K562 (cell line): ENCODE data around the gene MEFV. TPM values are rescaled to one million over a fixed set of nuclear protein-coding genes. Genes with fewer than 3 reads are reported as not detected.

Experiments used
- ATF1 ChIP-seq, 2 experiments: fragments of 450-650 bp in 1 of 2; IDR thresholded peaks; 2 replicates each; pipeline ENCODE4 v1.6.1; 2016; ENCODE audit warnings: missing compliant biosample characterization in 1 of 2, missing genetic modification characterization in 1 of 2
- ATF7 ChIP-seq: fragments of 450-650 bp; IDR thresholded peaks from 2 replicates; pipeline ENCODE4 v1.7.1; 2014; ENCODE audit warnings: mild to moderate bottlenecking, moderate library complexity
- GTF2A2 ChIP-seq: IDR thresholded peaks from 2 replicates; pipeline ENCODE4 v1.6.1; 2016; ENCODE audit warnings: mild to moderate bottlenecking, missing genetic modification characterization, missing compliant biosample characterization
- KLF13 ChIP-seq: fragments of 450-650 bp; IDR thresholded peaks from 2 replicates; pipeline ENCODE4 v1.6.1; 2016; ENCODE audit warnings: missing genetic modification characterization, low read depth, mild to moderate bottlenecking, missing compliant biosample characterization, moderate library complexity, borderline replicate concordance
- MCM7 ChIP-seq, 2 experiments: fragments of 450-650 bp; IDR thresholded peaks; 2 replicates each; pipeline ENCODE4 v1.6.1; 2016 to 2018
- MYNN ChIP-seq, 2 experiments: sonication (generic); formaldehyde crosslinking in 1 of 2; IDR thresholded peaks; 2 replicates each; pipeline versions ENCODE4 v1.5.0 to v1.6.1; 2016 to 2020; ENCODE audit warnings: antibody characterized with exemption in 1 of 2, missing genetic modification reagents in 1 of 2
- NCOR1 ChIP-seq: fragments of 450-650 bp; IDR thresholded peaks from 2 replicates; pipeline ENCODE4 v1.6.1; 2016; ENCODE audit warnings: mild to moderate bottlenecking, moderate library complexity
- NELFE ChIP-seq: IDR thresholded peaks from 2 replicates; pipeline ENCODE4 v1.6.1; 2011; ENCODE audit warnings: mild to moderate bottlenecking; ENCODE audit not compliant: insufficient read depth, insufficient read length
- NFYB ChIP-seq: IDR thresholded peaks from 2 replicates; pipeline ENCODE4 v1.6.1; 2011; ENCODE audit warnings: mild to moderate bottlenecking, moderate library complexity; ENCODE audit not compliant: insufficient read length; ENCODE audit errors: extremely low read depth
- NR3C1 ChIP-seq: sonication (generic); formaldehyde crosslinking; IDR thresholded peaks from 2 replicates; pipeline ENCODE4 v1.8.1; 2022; ENCODE audit warnings: missing genetic modification reagents
- POLR2A ChIP-seq: fragments of 450-650 bp; conservative IDR thresholded peaks from 2 replicates; pipeline ENCODE4 v1.6.1; 2016
- POLR3G ChIP-seq: IDR thresholded peaks from 2 replicates; pipeline ENCODE4 v1.6.1; 2011; ENCODE audit not compliant: insufficient read length, insufficient replicate concordance; ENCODE audit errors: extremely low read depth
- PTBP1 ChIP-seq: fragments of 200-400 bp; formaldehyde crosslinking; IDR thresholded peaks from 2 replicates; pipeline ENCODE4 v1.6.1; 2017; ENCODE audit warnings: low read depth, low read length
- RAD21 ChIP-seq, 2 experiments: fragments of 250-450 bp in 1 of 2; fragments of 450-650 bp in 1 of 2; sonication (Bioruptor Pico) in 1 of 2; formaldehyde crosslinking in 1 of 2; IDR thresholded peaks in 1 of 2; conservative IDR thresholded peaks in 1 of 2; 2 replicates each; pipeline versions ENCODE4 v1.4.0 to v1.8.0; 2020 to 2022; ENCODE audit warnings: mild to moderate bottlenecking in 2 of 2, moderate library complexity in 1 of 2
- SMC3 ChIP-seq: conservative IDR thresholded peaks from 2 replicates; pipeline ENCODE4 v1.6.1; 2011; ENCODE audit warnings: low read depth, low read length, improper control_type of control experiment; ENCODE audit not compliant: insufficient read depth
- XRCC4 ChIP-seq: IDR thresholded peaks from one replicate; pipeline ENCODE4 v1.6.1; 2011; ENCODE audit not compliant: insufficient read depth, insufficient read length; ENCODE audit errors: extremely low read depth
- ZNF24 ChIP-seq: fragments of 450-650 bp; IDR thresholded peaks from 2 replicates; pipeline ENCODE4 v1.6.1; 2016
- ZNF444 ChIP-seq: fragments of 250-450 bp; sonication (Bioruptor Pico); IDR thresholded peaks from 2 replicates; pipeline ENCODE4 v1.4.0; 2020; ENCODE audit warnings: mild to moderate bottlenecking, moderate library complexity
- polyA plus RNA-seq, 8 experiments: library from polyadenylated mRNA; depleted of rRNA in 4 of 8; stranded (reverse) in 5 of 8; unstranded in 3 of 8; fragments of >200 nt; fragmentation: Nextera tagmentation in 2 of 8; fragmentation: Illumina TruSeq in 1 of 8; extraction: Ambion mirVana in 2 of 8; extraction: Trizol in 1 of 8; gene quantifications; 2 replicates each; pipeline versions ENCODE4 v1.2.1 to v1.2.3, GENCODE V29; 2011 to 2014; ENCODE audit warnings: inconsistent platforms in 1 of 8, missing spikeins in 1 of 8
- total RNA-seq, 7 experiments: library from RNA; depleted of rRNA in 6 of 7; stranded (reverse); fragments of >200 nt in 6 of 7; fragmentation: Illumina TruSeq in 2 of 7; extraction: Trizol in 2 of 7; gene quantifications; 2 replicates each; pipeline versions ENCODE4 v1.2.1 to v1.2.3, GENCODE V29; 2011 to 2021; ENCODE audit warnings: low replicate concordance in 1 of 7
- TF ChIP-seq, protein P1 (sequence below): fragments of 250-450 bp; sonication (Bioruptor Pico); IDR thresholded peaks from 2 replicates; pipeline ENCODE4 v1.4.0; 2020
- TF ChIP-seq, protein P2 (sequence below): sonication (generic); formaldehyde crosslinking; IDR thresholded peaks from 2 replicates; pipeline ENCODE4 v1.8.1; 2023; ENCODE audit warnings: mild to moderate bottlenecking, missing genetic modification reagents

MEFV gene
- total and polyA plus RNA-seq, 9 of the 15 experiments (the other 6 are each of a cell fraction or from before 2014, with no cell fraction given): 0.14 TPM; not detected in 8

DNA sequence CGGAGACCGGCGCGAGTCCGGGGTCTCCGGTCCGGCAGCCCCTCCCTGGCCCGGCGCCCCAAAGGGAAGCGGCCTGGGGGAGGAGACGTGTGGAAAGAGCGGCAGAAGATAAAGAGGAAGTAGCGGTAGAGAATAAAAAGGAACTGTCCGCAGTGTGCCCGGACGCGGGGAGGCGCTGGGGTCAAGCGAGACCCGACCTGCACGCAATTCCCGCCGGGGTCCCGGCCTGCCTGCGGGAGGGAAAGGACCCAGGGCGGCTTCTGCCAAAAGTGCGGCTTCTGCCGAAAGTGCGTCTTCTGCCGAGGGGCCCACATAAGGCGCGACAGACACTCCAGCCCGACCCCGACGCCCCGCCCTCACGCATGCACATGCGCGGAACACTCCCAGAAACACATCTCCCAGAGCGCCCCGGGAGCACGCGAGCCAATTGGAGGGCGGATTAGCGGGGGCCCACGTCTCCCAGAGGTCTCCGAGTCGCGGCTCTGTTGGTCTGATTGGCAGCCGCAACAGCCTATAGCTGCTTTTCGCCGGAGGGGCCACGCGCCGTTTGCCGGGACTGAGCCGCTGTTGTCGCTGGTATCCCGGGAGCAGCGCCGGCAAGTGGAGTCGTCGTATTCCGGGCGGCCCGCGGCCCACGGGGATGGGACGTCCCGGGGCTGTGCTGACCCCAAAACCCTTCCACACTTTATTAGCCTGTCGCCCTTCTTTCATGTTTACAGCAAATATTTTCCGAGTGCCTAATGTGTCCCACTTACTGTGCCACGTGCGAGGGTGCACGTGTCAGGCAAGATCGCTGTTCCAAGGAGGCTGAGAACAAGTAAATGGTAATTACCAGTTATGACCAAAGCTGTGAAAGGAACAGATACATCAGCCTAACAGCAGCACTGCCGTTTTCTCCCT, 8.0 kb upstream of the MEFV start (continued):
- TF ChIP-seq, protein P1, sequence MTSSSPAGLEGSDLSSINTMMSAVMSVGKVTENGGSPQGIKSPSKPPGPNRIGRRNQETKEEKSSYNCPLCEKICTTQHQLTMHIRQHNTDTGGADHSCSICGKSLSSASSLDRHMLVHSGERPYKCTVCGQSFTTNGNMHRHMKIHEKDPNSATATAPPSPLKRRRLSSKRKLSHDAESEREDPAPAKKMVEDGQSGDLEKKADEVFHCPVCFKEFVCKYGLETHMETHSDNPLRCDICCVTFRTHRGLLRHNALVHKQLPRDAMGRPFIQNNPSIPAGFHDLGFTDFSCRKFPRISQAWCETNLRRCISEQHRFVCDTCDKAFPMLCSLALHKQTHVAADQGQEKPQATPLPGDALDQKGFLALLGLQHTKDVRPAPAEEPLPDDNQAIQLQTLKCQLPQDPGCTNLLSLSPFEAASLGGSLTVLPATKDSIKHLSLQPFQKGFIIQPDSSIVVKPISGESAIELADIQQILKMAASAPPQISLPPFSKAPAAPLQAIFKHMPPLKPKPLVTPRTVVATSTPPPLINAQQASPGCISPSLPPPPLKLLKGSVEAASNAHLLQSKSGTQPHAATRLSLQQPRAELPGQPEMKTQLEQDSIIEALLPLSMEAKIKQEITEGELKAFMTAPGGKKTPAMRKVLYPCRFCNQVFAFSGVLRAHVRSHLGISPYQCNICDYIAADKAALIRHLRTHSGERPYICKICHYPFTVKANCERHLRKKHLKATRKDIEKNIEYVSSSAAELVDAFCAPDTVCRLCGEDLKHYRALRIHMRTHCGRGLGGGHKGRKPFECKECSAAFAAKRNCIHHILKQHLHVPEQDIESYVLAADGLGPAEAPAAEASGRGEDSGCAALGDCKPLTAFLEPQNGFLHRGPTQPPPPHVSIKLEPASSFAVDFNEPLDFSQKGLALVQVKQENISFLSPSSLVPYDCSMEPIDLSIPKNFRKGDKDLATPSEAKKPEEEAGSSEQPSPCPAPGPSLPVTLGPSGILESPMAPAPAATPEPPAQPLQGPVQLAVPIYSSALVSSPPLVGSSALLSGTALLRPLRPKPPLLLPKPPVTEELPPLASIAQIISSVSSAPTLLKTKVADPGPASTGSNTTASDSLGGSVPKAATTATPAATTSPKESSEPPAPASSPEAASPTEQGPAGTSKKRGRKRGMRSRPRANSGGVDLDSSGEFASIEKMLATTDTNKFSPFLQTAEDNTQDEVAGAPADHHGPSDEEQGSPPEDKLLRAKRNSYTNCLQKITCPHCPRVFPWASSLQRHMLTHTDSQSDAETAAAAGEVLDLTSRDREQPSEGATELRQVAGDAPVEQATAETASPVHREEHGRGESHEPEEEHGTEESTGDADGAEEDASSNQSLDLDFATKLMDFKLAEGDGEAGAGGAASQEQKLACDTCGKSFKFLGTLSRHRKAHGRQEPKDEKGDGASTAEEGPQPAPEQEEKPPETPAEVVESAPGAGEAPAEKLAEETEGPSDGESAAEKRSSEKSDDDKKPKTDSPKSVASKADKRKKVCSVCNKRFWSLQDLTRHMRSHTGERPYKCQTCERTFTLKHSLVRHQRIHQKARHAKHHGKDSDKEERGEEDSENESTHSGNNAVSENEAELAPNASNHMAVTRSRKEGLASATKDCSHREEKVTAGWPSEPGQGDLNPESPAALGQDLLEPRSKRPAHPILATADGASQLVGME: no peak
- TF ChIP-seq RAD21 (CRISPR knock-in tag; conservative IDR thresholded peaks at IDR 0.05 in 1 of 2, IDR thresholded peaks at IDR 0.05 in 1 of 2) (peak; percentile 54 to 72), ATF1 (CRISPR knock-in tag; IDR thresholded peaks at IDR 0.05) (no peak), ATF1 (tag; IDR thresholded peaks at IDR 0.05) (peak; percentile 86), PTBP1 (no peak), MYNN (IDR thresholded peaks at IDR 0.05) (no peak), MYNN (CRISPR knock-in tag; IDR thresholded peaks at IDR 0.05) (no peak), NR3C1 (CRISPR knock-in tag) (peak; percentile 95), XRCC4 (no peak), POLR2A (peak; percentile 84), NFYB (peak; percentile 99), MCM7 (IDR thresholded peaks at IDR 0.05) (0 out of 4 replicates have a peak, but pooled peaks of 1 of the 2 experiments have one; percentile 28), SMC3 (peak; percentile 12; the same call in 1 of the 2 replicates), NCOR1 (no peak), GTF2A2 (tag) (no peak), ZNF24 (peak; percentile 33; the same call in 1 of the 2 replicates), NELFE (no peak), ZNF444 (CRISPR knock-in tag) (no peak), POLR3G (no peak), ATF7 (peak; percentile 53), KLF13 (tag) (no peak)
- TF ChIP-seq, protein P2, sequence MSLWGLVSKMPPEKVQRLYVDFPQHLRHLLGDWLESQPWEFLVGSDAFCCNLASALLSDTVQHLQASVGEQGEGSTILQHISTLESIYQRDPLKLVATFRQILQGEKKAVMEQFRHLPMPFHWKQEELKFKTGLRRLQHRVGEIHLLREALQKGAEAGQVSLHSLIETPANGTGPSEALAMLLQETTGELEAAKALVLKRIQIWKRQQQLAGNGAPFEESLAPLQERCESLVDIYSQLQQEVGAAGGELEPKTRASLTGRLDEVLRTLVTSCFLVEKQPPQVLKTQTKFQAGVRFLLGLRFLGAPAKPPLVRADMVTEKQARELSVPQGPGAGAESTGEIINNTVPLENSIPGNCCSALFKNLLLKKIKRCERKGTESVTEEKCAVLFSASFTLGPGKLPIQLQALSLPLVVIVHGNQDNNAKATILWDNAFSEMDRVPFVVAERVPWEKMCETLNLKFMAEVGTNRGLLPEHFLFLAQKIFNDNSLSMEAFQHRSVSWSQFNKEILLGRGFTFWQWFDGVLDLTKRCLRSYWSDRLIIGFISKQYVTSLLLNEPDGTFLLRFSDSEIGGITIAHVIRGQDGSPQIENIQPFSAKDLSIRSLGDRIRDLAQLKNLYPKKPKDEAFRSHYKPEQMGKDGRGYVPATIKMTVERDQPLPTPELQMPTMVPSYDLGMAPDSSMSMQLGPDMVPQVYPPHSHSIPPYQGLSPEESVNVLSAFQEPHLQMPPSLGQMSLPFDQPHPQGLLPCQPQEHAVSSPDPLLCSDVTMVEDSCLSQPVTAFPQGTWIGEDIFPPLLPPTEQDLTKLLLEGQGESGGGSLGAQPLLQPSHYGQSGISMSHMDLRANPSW (CRISPR knock-in tag): no peak
